NCI-H524 treated with DMSO at 0.1 percent for 48 hours (cell line): ENCODE measurements around the gene AASDH.
A peak's percentile ranks its signal among the peaks of the same experiment; 100 is the strongest.

Experiments used
- DNase-seq: peaks from one replicate; lab custom pipeline; 2025; lab: John Stamatoyannopoulos, UW

AASDH gene, protein sequence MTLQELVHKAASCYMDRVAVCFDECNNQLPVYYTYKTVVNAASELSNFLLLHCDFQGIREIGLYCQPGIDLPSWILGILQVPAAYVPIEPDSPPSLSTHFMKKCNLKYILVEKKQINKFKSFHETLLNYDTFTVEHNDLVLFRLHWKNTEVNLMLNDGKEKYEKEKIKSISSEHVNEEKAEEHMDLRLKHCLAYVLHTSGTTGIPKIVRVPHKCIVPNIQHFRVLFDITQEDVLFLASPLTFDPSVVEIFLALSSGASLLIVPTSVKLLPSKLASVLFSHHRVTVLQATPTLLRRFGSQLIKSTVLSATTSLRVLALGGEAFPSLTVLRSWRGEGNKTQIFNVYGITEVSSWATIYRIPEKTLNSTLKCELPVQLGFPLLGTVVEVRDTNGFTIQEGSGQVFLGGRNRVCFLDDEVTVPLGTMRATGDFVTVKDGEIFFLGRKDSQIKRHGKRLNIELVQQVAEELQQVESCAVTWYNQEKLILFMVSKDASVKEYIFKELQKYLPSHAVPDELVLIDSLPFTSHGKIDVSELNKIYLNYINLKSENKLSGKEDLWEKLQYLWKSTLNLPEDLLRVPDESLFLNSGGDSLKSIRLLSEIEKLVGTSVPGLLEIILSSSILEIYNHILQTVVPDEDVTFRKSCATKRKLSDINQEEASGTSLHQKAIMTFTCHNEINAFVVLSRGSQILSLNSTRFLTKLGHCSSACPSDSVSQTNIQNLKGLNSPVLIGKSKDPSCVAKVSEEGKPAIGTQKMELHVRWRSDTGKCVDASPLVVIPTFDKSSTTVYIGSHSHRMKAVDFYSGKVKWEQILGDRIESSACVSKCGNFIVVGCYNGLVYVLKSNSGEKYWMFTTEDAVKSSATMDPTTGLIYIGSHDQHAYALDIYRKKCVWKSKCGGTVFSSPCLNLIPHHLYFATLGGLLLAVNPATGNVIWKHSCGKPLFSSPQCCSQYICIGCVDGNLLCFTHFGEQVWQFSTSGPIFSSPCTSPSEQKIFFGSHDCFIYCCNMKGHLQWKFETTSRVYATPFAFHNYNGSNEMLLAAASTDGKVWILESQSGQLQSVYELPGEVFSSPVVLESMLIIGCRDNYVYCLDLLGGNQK

DNA sequence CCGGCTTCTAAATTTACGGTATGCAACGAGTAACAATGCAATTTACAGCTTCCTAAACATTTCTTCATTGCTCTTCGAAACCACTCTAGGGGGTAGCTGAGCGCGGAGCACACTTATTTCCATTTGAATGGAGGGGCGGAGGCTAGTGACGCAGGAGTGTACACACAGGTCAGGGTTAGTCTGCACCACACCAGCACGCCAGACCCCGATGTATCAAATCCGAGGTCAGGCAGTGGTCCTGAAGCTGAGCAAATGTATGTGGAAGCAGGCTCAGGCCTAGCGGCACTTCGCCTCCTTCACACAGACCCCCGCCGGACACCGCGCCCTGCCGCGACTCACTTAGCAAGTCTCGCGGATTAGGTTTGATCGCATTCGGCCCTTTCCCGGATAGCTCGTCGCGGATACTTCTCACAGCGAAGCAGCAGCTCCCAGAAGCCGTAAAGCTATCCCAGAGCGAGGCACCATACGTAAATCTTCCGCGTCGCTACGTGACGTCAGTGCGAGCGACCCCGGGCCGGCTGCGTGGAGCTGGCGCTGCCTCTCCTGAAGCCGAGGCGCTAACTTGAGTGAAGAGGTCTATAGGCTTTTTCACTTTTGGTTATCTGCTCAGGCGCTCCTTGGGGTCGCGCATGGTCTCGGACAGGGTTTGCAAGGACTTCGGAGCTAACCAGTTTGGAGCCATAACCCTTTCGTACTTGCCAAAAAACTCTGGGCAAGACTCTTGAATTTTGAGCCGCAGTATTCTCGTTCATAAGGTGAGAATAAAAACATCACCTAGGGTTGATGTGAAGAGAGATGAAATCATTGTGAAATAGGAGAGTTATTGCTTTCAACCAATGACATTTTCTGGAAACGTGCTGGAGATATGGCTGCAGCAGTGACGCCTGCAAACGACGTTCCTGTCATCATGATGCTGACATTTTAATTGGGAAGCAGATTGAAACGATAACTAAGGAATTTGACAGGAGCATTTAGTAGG, at the start of gene AASDH:
Gene AASDH (minus strand): TSS at position 469 of the 979 bp plus-strand sequence. CDS start 3,192 bp downstream, outside the sequence.
- DNase-seq: peak; percentile 81

DNA sequence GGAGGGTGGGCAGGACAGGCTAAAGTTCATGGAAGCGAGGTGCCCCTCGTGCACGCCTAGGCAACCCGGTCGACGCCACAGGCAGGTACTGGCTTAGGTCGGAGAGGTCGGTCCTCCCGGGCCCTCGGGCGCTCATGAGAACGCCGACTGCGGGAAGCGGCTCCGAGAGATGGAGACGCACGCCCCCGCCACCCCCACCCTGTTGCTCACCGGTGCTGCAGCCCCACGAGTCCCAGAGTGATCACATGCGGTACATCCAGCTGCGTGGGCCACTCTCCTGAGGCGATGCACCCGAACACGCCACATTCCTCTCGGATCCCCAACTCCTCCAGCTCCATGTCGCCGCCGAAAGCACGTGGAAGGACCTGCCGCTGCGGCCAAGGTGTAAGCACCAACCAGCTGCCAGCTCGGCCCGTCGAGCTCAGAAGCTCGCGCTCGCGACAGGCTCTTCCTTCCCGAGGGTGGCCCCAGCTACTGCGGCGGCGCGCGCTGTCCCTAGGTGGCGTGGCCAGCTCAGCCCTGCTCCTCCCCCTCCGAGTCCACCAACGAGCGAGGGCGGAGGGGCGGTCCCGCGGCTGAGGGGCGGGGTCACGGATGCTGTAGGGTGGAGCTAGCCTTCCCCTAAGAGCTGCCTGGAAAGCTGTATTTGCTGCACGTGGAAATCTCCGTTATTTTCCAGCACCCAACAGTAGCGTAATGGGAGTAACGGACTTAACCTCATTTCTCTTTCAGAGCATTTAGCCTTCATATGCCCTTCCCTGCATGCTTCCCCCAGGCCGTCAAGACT, 48.0 kb upstream of the AASDH start, which contains the start of gene PPAT:
Gene PPAT (minus strand): TSS at position 476 of the 787 bp plus-strand sequence. CDS start 138 bp downstream, at position 338.
- DNase-seq: peak; percentile 74

DNA sequence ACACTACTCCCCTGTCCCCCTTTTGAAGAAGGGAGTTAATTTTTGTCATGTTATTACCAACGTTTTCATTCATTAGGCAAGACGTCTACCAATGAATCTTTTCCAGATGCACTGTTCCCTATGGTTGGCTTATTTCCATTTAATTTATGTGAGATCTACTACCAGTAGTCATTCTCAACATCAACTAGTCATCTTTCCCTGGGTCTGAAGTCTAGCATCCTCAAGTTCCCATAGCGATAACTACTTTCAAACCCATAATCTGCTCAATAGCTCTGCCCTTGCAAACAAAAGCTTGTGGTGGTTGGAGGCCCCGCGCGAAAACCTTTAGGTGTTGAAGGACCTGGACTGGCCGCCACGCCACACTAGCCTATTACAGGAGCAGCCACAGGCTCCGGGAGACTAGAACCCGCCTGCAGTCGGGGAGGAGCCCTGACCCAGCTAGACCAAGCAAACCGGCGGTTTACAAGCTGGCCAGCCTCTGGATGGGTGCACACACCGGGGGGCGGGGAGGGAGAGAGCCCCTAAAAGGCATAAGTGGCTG, 47.4 kb upstream of the AASDH start:
- peak; percentile 2 for DNase-seq

DNA sequence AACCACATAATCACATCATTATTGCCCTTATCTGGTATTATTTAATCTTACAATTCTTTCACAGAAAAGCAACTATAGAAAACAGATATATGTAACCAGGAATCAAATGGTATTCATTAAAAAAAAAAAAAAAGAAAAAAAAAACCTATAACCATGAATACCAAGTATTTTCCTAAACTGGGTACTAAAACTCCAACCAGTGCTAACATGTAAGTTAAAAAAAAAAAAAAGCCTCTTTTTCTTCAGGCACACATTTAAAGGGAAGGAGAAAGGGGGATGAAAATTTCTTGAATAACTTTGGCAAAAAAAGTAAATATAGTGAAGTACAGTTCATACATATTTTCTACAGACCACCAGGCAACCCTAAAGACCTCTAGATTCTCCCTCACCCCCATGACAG, 46.0 kb upstream of the AASDH start:
- DNase-seq: no peak

DNA sequence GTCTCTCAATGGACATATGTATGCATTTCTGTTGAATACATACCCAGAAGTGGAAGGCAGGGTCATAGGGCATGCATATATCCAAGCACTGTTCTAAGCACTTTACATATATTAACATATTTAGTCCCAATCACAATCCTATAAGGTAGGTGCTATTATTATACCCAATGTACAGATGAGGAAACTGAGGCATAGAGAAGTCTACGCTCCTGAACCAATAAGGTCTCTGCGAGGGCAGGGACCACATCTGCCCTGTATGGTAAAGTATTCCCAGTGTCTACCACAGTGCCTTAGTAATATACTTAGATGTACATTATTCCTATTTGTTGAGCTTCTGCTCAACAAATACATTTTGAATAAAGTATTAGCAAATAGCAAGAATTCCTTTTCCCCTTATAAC, 42.9 kb upstream of the AASDH start:
- no peak for DNase-seq

DNA sequence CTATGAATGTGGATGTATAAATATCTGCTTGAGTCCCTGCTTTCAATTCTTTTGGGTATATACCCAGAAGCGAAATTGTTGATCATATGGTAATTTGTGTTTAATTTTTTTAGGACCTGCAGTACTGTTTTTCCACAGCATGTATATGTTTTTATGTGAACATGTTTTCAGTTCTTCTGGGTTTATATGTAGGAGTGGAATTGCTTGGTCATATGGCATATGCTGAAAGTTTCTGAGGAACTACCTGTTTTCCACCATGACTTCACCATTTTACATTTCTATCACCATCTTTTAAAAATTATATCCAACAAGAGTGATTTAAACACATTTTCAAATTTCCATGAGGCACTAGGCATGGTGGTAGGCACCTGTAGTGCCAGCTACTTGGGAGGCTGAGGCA, 39.9 kb upstream of the AASDH start:
- no peak for DNase-seq

DNA sequence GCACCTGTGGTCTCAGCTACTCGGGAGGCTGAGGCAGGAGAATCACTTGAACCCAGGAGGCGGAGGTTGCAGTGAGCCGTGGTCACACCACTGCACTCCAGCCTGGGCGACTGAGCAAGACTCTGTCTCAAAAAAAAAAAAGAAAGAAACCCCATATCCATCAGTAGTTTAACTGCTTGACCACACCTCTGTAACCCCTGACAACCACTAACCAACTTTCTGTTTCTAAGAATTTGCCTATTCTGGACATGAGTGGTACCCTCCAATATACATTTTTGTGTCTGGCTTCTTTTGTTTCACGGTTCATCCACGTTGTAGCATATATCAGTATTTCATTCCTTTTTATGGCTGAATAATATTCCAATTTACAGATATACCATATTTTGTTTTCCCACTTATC, 39.0 kb upstream of the AASDH start:
- DNase-seq: no peak

DNA sequence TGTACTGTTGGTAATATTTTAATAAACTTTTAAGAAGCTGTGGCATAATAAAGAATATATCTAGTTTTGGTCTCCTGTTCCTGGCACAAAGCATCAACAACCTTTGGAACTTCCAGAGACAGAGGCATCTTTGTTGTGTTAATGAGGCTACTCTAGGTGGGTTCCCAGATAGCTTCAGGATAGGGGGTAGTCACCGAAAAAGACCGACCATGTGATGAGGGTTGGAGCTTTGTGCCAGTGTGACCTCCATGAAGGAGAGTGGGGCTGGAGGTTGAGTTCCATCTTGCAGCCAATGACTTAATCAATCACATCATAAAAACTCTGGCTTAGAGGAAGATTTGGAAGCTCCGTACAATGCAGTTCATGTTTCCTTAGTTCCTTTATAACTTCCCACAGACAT, 38.2 kb upstream of the AASDH start:
- no peak for DNase-seq

DNA sequence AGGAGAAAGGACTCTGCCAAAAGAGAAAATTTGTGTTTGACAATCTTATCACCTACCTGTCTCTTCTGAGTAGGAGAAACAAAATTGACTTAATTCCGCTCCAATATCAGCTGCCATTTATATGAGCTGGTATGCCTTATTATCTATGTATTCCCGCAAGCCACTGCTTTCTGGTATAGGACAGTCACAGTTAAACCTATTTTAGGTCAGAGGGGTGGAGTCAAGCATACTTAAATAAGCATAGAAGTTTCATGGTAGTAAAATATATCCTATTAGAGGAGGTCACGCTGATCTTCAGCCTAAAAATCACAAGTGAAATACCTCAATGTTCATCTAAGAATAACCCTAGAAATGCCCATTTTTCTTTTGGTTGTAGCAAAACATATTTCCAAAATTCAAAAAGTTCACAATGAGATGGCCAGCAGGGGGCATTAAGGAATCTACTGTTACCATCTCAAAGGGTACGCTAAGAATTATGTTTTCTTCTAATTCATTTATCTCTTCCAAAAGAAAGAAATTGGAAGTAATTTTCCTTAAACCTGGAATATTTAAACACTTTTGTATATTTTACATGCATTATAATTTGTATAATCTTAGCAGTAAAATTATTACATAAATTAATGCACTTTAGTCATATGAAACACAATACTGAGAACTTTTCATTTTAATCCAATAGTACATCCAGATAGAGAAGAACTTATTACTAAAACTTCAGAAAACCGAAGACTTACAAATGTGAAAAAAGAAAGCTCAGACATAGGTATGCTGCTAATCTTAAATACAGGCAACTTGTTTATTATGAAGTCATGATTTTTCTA, 37.6 kb upstream of the AASDH start:
- no peak for DNase-seq

DNA sequence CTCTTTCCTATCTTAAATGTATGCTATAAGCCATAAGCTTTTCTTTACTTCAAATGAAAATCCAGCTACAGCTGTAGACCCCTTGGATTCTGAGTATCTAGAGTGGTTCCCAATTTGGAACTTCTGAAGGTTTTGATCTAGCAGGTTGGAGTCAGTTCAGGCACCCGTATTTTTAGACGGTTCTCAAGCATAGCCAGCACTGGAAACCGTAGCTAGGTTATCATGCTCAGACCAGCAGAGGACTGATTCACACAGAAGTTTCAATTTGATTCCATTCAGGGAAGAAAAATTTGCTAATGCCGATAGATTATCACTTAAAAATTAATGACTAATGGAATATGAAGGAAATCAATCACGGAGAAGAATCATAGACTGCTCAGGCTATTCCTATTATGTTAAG, 36.9 kb upstream of the AASDH start:
- DNase-seq: no peak

DNA sequence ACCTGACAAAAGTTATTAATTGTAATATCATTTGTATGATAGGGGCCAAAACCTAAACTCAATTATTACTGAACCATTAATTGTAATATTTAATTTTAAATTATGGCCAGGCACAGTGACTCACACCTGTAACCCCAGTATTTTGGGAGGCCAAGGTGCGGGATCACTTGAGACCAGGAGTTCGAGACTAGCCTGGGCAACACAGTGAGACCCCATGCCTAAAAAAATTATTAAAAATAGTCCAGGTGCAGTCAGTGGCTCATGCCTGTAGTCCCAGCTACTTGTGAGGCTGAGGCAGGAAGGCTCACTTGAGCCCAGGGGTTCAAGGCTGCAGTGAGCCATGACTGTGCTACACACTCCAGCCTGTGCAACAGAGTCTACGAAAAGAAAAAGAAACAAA, 30.1 kb upstream of the AASDH start:
- DNase-seq: no peak

DNA sequence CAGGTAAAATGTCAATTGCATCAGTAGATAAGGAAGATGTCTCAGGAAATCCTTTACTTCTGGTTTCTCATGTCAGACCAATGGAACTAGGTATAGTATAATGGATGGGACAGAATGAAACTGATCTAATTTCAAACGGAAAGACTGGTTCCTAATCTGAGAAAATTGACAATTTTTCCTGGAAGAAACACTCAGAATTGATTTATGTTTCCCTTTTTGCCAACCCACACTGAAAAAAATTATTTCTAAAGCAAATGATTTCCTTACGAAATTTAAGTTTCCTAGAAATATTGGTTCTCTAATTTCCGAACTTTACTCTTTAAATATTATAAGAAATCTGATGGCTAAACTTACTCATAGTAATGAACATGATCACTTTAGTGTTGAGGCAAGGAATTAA, 29.1 kb upstream of the AASDH start:
- no peak for DNase-seq

DNA sequence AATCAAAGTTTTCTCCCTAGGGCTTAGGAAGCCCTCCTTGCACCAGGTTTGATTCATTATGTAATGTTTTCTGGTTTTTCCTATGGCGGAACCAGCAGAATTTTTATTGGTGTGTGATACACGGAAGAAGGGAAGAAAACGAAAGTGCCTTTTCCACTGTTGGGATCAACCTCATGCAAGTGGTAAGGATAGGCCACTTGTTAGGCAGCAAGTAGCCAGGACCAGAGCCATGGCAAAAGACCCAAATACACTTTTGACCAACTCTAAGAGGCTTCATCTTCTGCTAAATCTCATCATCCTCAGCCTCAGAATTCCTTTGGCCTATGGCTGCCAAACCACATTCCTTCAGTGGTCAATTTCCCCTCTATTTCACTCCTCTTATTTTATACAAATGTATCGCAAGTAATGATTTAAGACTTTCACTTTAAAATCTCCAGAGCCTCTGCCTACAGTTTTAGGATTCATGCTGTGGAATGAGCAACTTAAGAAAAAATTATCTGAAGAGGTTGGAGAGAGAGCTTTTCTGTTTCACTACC, 26.9 kb upstream of the AASDH start:
- DNase-seq: no peak

DNA sequence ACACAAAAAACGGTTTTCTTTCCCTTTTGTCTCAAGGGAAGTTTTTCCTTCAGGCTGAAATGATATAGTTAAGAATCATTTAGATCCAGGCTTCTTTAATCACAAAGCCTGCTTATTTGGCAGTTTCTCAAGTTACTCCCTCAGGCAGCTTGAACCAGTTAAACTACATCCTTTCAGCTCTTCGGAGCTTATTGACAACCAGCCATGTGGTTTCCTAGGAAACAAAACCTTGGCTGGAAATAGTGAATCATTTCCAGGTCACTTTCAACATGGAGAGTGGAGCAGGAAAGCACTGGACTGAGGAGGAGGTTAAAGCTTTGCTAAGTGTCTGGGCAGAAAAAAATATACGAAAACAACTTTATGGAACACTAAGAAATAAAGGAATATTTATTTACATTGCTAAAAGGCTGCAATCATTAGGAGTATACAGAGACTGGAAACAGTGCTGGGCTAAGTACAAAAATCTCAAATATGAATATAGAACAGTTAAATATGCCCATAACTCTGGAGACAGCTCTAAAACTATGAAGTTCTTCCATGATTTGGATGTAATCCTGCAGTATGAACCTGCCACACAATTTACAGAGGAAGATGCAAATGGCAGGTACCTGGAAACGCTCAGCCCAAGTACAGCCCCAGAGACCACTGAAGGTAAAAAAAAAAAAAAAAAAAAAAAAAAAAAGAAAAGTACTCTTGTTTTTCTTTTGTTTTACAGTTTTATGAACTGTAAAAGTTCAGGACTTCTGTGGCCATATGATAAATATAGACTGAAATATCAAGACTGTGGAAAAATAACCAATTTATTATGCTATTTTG, 23.2 kb upstream of the AASDH start:
- peak; percentile 27 for DNase-seq

DNA sequence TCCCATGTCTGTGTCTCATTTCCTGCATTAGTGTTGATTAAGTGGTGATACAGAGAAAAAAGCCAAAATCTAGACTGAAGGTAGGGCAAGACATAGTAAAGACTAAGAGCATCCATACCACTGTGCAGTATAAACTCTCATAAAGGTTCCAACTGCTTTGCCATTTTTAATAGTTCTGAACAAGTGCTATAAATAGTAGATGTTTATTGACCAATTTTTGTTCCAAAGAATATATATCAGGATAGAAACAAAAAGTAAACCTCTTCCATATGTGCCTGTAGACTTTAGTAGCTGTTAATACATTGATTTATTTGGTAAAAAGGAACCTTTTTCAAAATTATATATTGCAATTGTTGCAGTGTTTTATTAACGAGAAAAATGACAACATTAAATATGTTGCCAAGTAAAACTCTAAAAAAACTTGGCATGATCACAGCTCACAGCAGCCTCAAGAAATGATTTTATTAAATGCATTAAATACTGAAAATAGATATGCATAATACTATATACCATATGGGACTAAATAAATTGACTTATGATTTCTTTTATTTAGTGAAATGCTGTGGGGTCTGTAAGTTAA, 22.3 kb upstream of the AASDH start:
- DNase-seq: no peak

DNA sequence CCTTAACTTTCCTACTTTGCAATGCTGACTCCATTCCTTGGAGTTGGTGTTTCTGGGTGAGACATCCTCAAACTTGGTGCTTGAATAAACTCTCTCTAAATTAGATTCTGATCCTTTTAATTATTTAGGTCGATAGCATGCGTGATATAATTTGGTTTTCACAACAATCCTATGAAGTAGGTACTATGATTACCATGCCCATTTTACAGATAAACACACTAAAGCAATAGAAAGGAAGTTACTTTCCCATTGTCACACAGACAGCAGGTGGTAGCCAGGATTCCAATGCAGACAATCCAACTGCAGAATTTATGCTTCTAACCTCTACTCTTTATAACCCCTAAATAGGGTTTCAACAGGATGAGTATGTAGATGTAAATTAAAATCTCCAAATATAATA, 21.7 kb upstream of the AASDH start:
- DNase-seq: no peak

DNA sequence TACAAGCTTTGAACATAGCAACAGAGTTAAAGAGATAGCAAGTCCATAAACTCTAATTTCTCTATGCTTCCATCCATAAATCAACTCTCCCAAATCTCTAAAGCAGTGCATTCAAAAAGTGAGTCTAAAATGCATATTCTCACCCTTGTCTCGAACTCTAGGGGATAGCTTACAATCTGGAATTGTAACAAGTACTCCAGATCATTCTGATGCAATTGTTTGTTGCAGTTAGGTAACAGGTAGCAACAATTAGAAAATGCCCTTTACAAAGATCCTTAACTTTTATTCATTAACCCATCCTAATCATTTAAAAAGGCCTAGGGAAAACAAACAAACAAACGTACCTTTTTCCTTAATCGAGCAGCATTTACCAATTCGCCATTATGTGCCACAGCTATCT, 18.9 kb upstream of the AASDH start:
- DNase-seq: no peak

DNA sequence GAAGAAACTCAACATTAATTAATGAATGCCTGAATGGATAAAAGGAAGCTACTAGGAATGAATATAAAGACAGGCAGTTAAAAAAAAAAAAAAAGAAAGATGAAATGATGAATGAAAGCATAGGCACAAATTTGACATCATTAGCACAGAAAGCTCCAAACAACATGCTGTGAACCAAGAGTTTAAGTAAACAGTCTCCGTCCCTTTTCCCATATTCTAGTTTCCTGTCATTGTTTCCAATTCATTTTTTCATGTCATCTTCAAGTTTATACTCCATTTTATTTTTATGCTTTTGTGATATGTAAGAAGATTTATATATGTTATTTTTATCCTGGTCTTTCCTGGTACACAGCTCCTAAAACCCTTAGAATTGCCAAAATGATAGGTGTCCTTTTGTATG, 17.7 kb upstream of the AASDH start:
- no peak for DNase-seq
